Activated naive CD4-positive, alpha-beta T cell treated with anti-CD3 and anti-CD28 coated beads, Interleukin-2, amount 50 U/mL, for 24 hours (primary cell): ENCODE data around the gene SERPINF2.
"Not testable (repeated sequence)": the region's sequence is repeated elsewhere in the genome, so short reads cannot be mapped to it uniquely, and the experiment has no call there.

Source experiments
- H3K27ac Mint-ChIP-seq: one replicate; pipeline ENCODE4 v1.8.0; 2021; ENCODE audit warnings: mild to moderate bottlenecking, mixed read lengths
- H3K27me3 Mint-ChIP-seq: one replicate; pipeline ENCODE4 v1.8.0; 2021; ENCODE audit warnings: mixed read lengths
- H3K36me3 Mint-ChIP-seq: one replicate; pipeline ENCODE4 v1.8.0; 2021; ENCODE audit warnings: mixed read lengths
- H3K4me1 Mint-ChIP-seq: one replicate; pipeline ENCODE4 v1.8.0; 2021; ENCODE audit warnings: mixed read lengths
- H3K4me3 Mint-ChIP-seq: one replicate; pipeline ENCODE4 v1.8.0; 2021; ENCODE audit warnings: mild to moderate bottlenecking, mixed read lengths
- H3K9me3 Mint-ChIP-seq: one replicate; pipeline ENCODE4 v1.8.0; 2021; ENCODE audit warnings: mixed read lengths

SERPINF2 gene

DNA sequence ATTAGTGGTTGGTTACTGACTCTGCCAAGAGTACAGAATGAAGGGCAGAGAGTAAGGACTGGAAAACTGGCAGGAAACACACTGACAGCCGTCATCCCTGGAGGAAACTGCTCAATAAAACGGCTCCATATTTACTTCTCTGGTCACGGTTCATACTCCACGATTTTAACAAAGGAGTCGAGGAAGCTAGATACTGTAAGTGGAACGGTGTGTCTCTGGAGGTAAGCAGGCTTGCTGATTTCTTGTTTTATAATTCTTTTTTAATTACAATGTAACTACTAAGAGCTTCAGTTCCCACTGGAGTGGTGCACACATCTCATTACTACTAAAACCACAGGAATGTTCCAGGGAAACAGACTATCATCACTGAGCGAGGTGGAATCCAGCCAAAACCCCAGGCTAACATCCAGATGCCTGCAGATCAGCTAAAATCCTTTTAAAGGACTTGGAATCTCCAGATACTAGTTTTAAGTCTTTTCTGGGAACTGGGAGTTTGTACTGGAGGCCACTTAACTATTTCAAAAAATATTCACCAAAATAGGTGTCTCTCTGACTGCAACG, 37.0 kb downstream of the SERPINF2 start:
- no peak overlapping the region for H3K4me3 Mint-ChIP-seq
- peaks cover 4% of the 10 kb centered on the region for H3K36me3 Mint-ChIP-seq
- no peaks in the 10 kb centered on the region for H3K9me3 Mint-ChIP-seq
- no peaks in the 10 kb centered on the region for H3K27me3 Mint-ChIP-seq
- no peak overlapping the region for H3K27ac Mint-ChIP-seq
- no peaks in the 10 kb centered on the region for H3K4me1 Mint-ChIP-seq

DNA sequence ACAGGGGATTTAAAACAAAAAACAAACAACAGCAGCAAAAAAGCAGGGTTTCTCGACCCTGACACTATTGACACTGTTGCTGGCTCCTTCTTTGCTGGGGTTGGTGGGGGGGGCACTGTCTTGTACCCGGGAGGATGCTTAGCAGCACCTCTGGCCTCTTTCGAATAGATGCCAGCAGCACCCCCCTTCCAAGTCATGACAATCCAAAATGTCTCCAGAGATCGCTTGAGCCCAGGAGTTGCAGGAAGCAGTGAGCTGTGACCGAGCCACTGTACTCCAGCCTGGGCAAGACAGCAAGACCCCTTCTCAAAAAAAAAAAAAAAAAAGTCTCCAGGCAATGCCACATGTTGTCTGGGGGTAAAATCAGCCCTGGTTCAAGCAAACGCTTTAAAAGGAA, 39.5 kb downstream of the SERPINF2 start:
- H3K9me3 Mint-ChIP-seq, result no peaks in the 10 kb centered on the region
- H3K36me3 Mint-ChIP-seq, result peaks cover 4% of the 10 kb centered on the region
- no peak overlapping the region for H3K4me3 Mint-ChIP-seq
- H3K4me1 Mint-ChIP-seq, result no peaks in the 10 kb centered on the region
- no peaks in the 10 kb centered on the region for H3K27me3 Mint-ChIP-seq
- H3K27ac Mint-ChIP-seq, result no peak overlapping the region

DNA sequence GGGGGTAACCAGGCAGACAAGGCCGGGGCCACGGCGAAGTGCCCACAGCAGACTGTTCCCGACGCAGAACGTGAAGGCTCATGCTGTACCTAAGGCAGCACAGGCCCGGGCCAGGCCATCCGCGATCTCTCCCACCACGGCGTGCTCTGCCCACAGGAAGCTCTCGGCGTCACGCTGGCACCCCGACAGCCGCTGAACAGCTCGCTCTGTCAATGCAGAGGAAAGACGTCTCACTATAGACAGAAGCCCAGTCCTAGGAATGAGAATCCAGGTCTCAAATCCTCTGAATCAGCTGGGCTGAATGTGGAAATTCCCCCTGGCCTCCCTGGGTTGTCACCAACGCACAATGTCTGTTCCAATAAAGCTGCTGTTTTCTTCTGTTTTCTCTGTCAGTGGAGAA, 40.6 kb downstream of the SERPINF2 start:
- peaks cover 4% of the 10 kb centered on the region for H3K36me3 Mint-ChIP-seq
- no peak overlapping the region for H3K4me3 Mint-ChIP-seq
- H3K27ac Mint-ChIP-seq, result peak overlapping the region; percentile 59
- H3K9me3 Mint-ChIP-seq, result no peaks in the 10 kb centered on the region
- no peaks in the 10 kb centered on the region for H3K27me3 Mint-ChIP-seq
- H3K4me1 Mint-ChIP-seq, result no peaks in the 10 kb centered on the region

DNA sequence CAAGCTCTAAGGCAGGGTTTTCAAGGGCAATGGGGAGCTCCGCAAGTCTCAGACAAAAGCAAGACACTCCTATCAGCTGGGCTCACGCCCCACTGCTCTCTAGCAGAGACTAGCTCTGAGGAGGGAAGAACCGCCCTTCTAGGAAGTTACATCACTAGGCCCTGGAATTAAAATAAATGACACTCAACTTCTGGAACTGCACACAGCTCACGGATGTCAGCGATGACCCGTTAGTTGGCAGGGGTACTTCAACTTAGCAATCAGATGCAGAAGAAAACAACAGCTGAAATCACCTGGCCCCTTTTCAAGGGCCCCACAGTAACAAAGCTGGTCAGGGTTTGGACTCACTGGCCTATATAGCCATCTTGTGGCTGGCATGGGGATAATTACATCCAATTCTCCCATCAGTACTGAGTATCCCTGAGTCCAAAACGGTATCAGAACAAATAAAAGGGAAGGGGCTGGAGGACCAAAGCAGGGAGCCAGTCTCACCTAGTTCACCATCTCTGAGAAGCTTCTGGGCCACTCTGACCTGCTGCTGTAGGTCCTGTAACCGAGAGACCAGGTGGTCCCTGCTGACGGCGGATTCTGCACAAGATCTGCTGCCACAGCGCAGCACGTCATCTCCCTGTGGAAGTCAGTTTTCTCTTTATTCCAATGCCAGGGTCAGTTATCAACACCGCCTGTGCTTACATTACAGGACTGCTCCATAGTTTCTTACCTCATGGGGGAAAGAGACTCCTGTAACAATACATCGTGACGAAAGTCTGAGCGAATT, 41.4 kb downstream of the SERPINF2 start:
- H3K27ac Mint-ChIP-seq, result peak overlapping the region; percentile 12
- no peaks in the 10 kb centered on the region for H3K27me3 Mint-ChIP-seq
- H3K4me3 Mint-ChIP-seq, result no peak overlapping the region

DNA sequence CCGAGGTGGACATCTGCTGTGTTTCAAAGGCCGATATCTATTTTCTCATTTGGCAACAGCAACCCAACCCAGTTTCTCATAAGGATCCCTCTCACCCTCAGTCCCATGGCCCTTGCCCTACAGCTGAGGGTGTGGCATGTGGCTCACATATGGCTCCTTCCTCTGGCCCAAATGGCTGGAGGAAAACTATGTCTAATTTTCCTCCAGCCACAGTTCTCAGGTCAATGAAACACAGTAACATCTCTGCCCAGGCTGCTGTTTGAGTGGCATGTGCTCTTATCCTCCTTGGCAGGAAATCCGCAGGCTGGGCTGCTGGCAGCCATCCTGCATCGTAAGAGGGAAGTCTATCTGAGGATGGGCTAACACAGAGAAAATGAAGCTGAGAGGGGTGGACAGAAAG, 43.3 kb downstream of the SERPINF2 start:
- no peak overlapping the region for H3K4me3 Mint-ChIP-seq
- no peaks in the 10 kb centered on the region for H3K27me3 Mint-ChIP-seq
- peaks cover 4% of the 10 kb centered on the region for H3K36me3 Mint-ChIP-seq
- no peaks in the 10 kb centered on the region for H3K4me1 Mint-ChIP-seq
- no peak overlapping the region for H3K27ac Mint-ChIP-seq
- no peaks in the 10 kb centered on the region for H3K9me3 Mint-ChIP-seq

More for the DNA sequence above, 41.4 kb downstream of the SERPINF2 start:
- Mint-ChIP-seq H3K4me1 (no peaks in the 10 kb centered on the region), H3K9me3 (no peaks in the 10 kb centered on the region), H3K36me3 (peaks cover 4% of the 10 kb centered on the region)

DNA sequence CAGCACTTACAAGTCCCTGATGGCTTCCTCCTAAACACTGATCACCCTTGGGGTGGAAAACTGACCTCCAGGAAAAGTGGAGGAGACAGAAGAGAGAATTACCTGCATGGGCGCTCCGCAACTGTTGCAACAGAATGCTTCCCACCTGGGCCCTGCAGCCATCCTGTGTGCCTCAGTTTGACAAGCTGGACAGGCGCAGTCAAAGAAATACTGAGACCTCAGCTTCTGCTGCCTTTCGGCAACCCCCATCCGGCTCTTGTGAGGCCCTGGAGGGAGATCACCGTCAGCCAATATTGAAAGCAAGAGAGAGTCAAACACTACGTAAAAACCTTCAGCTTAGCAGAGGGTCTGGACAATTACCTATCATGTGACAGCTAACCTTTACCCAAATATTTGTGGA, 44.0 kb downstream of the SERPINF2 start:
- Mint-ChIP-seq H3K9me3 (no peaks in the 10 kb centered on the region), H3K36me3 (peaks cover 4% of the 10 kb centered on the region), H3K4me3 (no peak overlapping the region), H3K27ac (no peak overlapping the region), H3K4me1 (peaks cover 5% of the 10 kb centered on the region), H3K27me3 (no peaks in the 10 kb centered on the region)

DNA sequence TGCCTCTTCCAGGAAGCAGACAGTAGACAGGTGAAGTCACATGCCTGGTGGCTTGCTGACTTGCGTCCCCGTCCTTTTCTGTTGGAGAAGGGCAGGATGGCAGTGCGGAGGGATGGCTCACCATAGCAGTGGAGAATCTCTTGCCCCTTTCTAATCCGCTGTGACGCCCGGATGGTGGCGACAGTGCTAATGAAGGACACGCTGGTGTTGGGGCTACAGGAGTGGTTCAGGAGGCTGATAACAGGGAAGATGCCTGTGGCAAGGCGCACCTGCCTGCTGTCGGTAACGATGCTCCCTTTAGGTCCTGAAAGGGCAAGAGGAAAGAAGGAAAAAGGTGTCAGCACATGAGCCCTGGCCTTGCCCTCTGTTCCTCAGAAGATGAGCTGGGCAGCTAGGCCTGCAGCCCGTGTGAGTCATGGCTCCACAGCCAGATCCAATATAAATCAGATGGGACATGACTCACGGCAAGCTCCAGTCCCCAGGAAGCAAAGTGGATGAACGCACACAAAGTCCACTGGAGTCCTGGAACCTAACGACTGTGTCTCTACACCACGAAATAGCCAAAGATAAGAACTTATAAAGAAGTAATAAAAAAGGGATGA, 44.7 kb downstream of the SERPINF2 start:
- H3K27me3 Mint-ChIP-seq, result no peaks in the 10 kb centered on the region

DNA sequence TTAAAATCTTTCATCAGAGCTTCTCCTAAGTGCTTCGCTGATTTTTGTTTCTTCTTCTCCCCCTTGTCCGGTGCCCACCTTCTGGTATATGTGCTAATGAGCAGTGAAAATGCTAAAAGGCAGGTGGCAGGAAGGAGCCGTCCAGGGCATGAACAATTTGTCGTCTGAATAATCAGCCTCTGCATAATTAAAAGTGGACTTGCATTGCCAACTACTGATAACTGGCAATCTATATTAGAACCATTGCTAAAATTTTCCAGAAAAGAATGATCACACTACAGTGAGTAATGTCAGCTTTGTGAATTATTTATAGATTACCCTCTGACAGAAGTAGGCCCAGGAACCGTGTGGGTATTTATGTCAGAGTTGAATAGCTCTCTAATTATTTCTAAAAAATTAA, 47.3 kb downstream of the SERPINF2 start:
- H3K4me3 Mint-ChIP-seq, result no peak overlapping the region
- H3K27ac Mint-ChIP-seq, result no peak overlapping the region
- peaks cover 1% of the 10 kb centered on the region for H3K36me3 Mint-ChIP-seq
- H3K27me3 Mint-ChIP-seq, result no peaks in the 10 kb centered on the region
- H3K9me3 Mint-ChIP-seq, result no peaks in the 10 kb centered on the region
- peaks cover 7% of the 10 kb centered on the region for H3K4me1 Mint-ChIP-seq

More for the DNA sequence above, 44.7 kb downstream of the SERPINF2 start:
- Mint-ChIP-seq H3K4me1 (peaks cover 5% of the 10 kb centered on the region), H3K9me3 (no peaks in the 10 kb centered on the region), H3K4me3 (no peak overlapping the region), H3K27ac (no peak overlapping the region), H3K36me3 (peaks cover 4% of the 10 kb centered on the region)

DNA sequence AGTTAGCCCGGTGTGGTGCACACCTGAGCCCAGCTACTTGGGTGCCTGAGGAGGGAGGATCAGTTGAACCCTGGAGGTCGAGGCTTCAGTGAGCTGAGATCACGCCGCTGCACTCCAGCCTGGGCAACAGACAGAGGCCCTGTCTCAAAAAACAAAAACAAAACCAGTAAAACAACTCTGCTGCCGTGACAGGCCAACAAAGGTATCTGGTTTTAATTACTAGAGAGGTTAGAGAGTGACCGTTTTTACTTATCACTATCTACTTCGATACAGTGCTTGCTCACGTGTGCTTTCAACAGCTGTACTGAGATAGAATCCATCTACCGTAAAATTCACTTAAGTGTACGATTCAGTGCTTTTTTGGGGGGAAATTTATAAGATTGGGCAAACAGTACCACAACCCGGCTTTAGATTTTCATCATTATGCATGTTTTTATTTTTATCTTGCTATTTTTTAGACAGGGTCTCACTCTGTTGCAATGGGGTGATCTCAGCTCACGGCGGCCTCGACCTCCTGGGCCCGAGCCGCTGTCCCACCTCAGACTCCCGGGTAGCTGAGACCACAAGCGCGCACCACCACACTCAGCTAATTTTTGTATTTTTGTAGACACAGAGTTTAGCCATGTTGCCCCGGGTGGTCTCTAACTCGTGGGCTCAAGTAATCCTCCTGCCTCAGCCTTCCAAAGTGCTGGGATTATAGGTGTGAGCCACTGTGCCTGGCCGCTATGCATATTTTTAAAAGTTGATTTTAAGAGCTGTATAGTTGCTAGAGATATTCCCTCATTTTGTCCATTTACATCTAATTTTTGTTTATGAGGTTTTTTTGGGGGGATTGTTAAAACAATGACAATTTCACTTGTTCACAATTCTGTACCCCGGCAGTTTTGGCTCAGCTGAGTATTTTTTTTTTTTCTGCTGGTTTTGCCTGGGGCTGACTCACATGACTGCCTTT, 50.1 kb downstream of the SERPINF2 start:
- no peaks in the 10 kb centered on the region for H3K9me3 Mint-ChIP-seq
- H3K27me3 Mint-ChIP-seq, result no peaks in the 10 kb centered on the region
- peaks cover 9% of the 10 kb centered on the region for H3K36me3 Mint-ChIP-seq
- H3K27ac Mint-ChIP-seq, result no peak overlapping the region
- peaks cover 21% of the 10 kb centered on the region for H3K4me1 Mint-ChIP-seq
- no peak overlapping the region for H3K4me3 Mint-ChIP-seq

DNA sequence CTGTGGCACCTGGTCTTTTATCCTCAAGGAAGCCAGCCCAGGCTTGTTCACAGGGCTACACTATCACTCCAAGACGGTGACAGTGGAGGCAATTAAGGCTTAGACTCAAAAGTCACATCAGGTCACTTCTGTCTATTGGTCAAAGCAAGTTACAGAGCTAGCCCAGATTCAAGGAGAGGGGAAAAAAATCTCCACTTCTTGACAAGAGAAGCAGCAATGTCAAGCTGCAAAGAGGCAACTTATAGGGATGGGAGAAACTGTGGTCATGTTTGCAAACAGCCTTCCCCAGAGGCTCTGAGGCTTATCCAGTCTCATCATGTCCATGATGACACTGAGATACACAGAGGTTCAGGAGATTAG, 50.8 kb downstream of the SERPINF2 start:
- Mint-ChIP-seq H3K27ac (no peak overlapping the region), H3K36me3 (peaks cover 9% of the 10 kb centered on the region), H3K4me3 (no peak overlapping the region), H3K27me3 (no peaks in the 10 kb centered on the region), H3K4me1 (peaks cover 21% of the 10 kb centered on the region), H3K9me3 (no peaks in the 10 kb centered on the region)

DNA sequence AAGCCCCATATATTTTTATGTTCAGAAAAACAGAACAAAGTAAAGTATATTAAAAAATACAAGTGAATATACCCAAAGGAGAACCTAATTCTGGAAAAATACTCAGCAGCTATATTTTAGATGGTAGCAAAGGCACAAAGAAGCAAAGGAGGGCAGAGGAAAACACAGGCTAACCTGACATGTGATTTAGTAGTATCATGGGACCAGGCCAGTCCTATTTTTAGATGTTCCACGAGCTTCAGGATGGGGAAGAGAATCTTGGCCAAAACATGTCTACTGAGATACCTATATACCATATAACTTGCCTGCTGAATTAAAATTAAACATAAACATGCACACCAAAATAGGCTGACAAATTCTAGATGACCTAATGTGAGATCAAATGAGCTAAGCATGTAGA, 54.1 kb downstream of the SERPINF2 start:
- Mint-ChIP-seq H3K36me3 (peaks cover 9% of the 10 kb centered on the region), H3K27ac (no peak overlapping the region), H3K4me3 (no peak overlapping the region), H3K9me3 (no peaks in the 10 kb centered on the region), H3K27me3 (no peaks in the 10 kb centered on the region), H3K4me1 (peaks cover 16% of the 10 kb centered on the region)

DNA sequence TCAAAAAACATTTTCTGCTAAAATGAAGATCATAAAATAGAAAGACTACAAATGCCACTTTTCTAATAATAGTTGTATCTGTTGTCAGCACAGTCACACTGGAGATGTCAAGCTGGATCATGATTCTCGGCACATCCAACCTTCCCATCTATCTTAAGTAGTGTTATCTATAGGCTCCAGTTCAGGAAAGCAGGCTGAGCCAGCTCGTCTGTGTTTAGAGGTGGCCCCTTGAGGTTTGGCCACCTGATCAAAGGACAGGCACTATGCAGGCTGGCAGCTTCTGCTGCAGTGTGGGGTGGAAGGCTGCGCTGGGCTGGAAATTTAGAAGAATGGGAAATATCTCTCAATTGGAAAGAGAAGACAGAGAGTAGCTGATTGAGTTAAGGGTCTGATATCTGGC, 54.7 kb downstream of the SERPINF2 start:
- Mint-ChIP-seq H3K4me3 (no peak overlapping the region), H3K4me1 (peaks cover 16% of the 10 kb centered on the region), H3K9me3 (no peaks in the 10 kb centered on the region), H3K36me3 (peaks cover 10% of the 10 kb centered on the region), H3K27me3 (no peaks in the 10 kb centered on the region), H3K27ac (peak overlapping the region; percentile 53)

DNA sequence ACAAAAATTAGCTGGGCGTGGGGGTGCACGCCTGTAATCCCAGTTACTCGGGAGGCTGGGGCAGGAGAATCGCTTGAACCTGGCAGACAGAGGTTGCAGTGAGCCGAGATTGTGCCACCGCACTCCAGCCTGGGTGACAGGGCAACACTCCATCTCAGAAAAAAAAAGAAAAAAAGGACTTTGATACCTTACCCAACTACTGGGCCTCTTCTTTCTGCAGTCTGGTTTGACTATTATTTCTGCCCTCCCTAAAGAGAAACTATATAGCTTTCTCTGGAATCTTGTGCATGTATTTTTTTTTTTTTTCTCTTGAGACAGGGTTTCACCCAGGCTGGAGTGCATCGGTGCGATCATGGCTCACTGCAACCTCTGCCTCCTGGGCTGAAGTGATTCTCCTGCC, 55.2 kb downstream of the SERPINF2 start:
- peaks cover 16% of the 10 kb centered on the region for H3K4me1 Mint-ChIP-seq
- H3K4me3 Mint-ChIP-seq, H3K27ac Mint-ChIP-seq, H3K27me3 Mint-ChIP-seq, H3K36me3 Mint-ChIP-seq, H3K9me3 Mint-ChIP-seq: not testable (repeated sequence)

DNA sequence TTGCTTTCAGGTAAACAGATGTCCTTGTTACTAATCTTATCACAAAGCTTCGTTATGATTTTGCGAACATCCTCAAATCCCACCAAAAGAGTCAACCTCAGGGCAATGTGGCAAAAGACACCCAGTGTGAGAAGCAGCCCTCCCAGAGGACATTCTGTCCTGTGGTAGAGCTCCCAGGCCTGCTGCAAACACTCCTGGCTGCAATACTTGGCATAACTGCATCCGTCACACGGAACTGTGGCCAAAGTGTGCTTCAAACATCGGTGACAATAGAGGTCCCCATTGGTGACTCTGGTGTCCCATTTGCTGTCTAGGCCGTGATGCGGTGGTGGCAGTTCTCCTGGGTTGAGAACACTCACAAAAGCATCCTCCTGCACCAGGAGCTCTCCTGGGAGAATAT, 57.6 kb downstream of the SERPINF2 start:
- Mint-ChIP-seq H3K9me3 (no peaks in the 10 kb centered on the region), H3K4me1 (peaks cover 11% of the 10 kb centered on the region), H3K4me3 (no peak overlapping the region), H3K36me3 (peaks cover 10% of the 10 kb centered on the region), H3K27me3 (no peaks in the 10 kb centered on the region), H3K27ac (no peak overlapping the region)

DNA sequence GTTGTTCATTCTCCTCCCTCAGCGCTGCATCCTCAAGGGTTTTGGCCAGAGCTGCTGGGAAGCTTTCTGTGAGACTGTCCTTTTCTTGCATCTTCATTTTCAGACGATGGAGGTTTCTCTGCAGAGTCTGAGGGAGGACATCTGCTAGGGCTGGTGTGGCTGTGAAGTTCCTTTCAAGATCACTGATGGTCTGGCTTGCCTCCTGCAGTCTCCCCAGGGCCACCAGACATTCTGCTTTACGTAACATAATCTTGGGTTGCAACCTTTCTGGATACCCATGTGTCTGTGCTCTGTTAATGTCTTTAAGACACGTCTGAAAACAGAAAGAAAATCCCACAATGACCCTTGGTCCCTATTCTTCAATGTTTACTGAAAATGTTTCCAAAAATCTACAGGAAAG, 58.0 kb downstream of the SERPINF2 start:
- peaks cover 10% of the 10 kb centered on the region for H3K4me1 Mint-ChIP-seq
- H3K36me3 Mint-ChIP-seq, result peaks cover 10% of the 10 kb centered on the region
- H3K27ac Mint-ChIP-seq, result no peak overlapping the region
- no peak overlapping the region for H3K4me3 Mint-ChIP-seq
- H3K9me3 Mint-ChIP-seq, result no peaks in the 10 kb centered on the region
- H3K27me3 Mint-ChIP-seq, result no peaks in the 10 kb centered on the region
